ENCODE data around the gene TRAF4.
"Not testable (repeated sequence)": the region's sequence is repeated elsewhere in the genome, so short reads cannot be mapped to it uniquely, and the experiment has no call there.

GRCh38 chr17:28735913-28736769, 7.7 kb upstream of the TRAF4 start:
- TF ChIP-seq CTCF (IDR thresholded peaks at IDR 0.05; ENCODE audit: low read length); EZH2 (IDR thresholded peaks at IDR 0.05; ENCODE audit: borderline replicate concordance, low read length): not testable (repeated sequence)

Measured in OCI-LY1 (cell line).